Mucosa of rectum (tissue), 2 donors: ENCODE measurements around the gene RPS14.

Experiments used
- H3K27ac ChIP-seq, 2 donors: one replicate each; pipeline ENCODE4 v1.7.0; 2013; ENCODE audit warnings: inconsistent platforms in 2 of 2, low read depth in 2 of 2, low read length in 2 of 2
- H3K27me3 ChIP-seq, 2 donors: one replicate each; pipeline ENCODE4 v1.7.0; 2013; ENCODE audit warnings: low read length in 2 of 2; ENCODE audit not compliant: control insufficient read depth in 2 of 2, insufficient read depth in 2 of 2
- H3K36me3 ChIP-seq, 2 donors: one replicate each; pipeline ENCODE4 v1.7.0; 2013; ENCODE audit warnings: low read length in 2 of 2; ENCODE audit not compliant: control insufficient read depth in 2 of 2, insufficient read depth in 2 of 2
- H3K4me1 ChIP-seq, 2 donors: one replicate each; pipeline ENCODE4 v1.7.0; 2013; ENCODE audit warnings: low read length in 2 of 2, mild to moderate bottlenecking in 1 of 2; ENCODE audit not compliant: control insufficient read depth in 2 of 2, insufficient read depth in 2 of 2
- H3K4me3 ChIP-seq, 2 donors: one replicate each; pipeline ENCODE4 v1.7.0; 2013; ENCODE audit warnings: low read length in 2 of 2
- H3K9ac ChIP-seq, 2 donors: one replicate each; pipeline ENCODE4 v1.7.0; 2013; ENCODE audit warnings: low read length in 2 of 2, low read depth in 1 of 2, mild to moderate bottlenecking in 1 of 2
- H3K9me3 ChIP-seq, 2 donors: one replicate each; pipeline ENCODE4 v1.7.0; 2013; ENCODE audit warnings: low read length in 2 of 2; ENCODE audit not compliant: control insufficient read depth in 2 of 2
- donor health status: healthy.
- donor health status: Normal muscosa, but diverticular disease.

The RPS14 gene

GRCh38 chr5:150447188-150447587, 2.4 kb downstream of the RPS14 start:
- Histone ChIP-seq H3K9ac (no peak overlapping the region), H3K9me3 (no peaks in the 10 kb centered on the region), H3K4me1 (peaks cover 16% of the 10 kb centered on the region in 2 donors), H3K4me3 (no peak overlapping the region), H3K27ac (no peak overlapping the region), H3K36me3 (peaks cover 41 to 53% of the 10 kb centered on the region in 2 donors), H3K27me3 (no peaks in the 10 kb centered on the region)

- Histone ChIP-seq H3K27ac (no peak overlapping the region), H3K4me1 (peaks cover 16% of the 10 kb centered on the region in 2 donors), H3K9me3 (no peaks in the 10 kb centered on the region), H3K36me3 (peaks cover 41 to 54% of the 10 kb centered on the region in 2 donors), H3K27me3 (no peaks in the 10 kb centered on the region), H3K9ac (no peak overlapping the region), H3K4me3 (no peak overlapping the region)
Observed at GRCh38 chr5:150446583-150446982, 3.0 kb downstream of the RPS14 start.

DNA sequence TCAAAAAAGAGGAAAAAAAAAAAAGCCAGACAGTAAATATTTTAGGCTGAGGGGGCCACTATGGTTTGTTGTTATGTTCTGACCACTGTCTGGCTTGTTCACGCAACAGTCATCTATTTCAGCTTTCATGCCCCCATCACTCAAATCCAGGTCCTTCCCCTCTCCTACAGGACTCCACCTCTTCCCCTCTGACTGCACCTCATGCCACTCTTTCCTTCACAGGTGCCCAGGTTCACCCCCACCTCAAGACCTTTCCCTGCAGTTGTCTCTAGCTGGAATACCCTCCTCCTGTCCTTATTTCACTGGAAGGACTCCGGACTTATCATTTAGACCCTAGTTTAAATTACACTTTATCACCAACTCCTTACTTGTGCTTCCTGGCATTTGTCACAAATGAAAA, 3.5 kb downstream of the RPS14 start:
- H3K4me3 ChIP-seq = no peak overlapping the region
- no peak overlapping the region for H3K9ac ChIP-seq
- H3K4me1 ChIP-seq = peaks cover 16% of the 10 kb centered on the region in 2 donors
- H3K27ac ChIP-seq = no peak overlapping the region
- H3K27me3 ChIP-seq = no peaks in the 10 kb centered on the region
- H3K36me3 ChIP-seq = peaks cover 41 to 54% of the 10 kb centered on the region in 2 donors
- no peaks in the 10 kb centered on the region for H3K9me3 ChIP-seq

DNA sequence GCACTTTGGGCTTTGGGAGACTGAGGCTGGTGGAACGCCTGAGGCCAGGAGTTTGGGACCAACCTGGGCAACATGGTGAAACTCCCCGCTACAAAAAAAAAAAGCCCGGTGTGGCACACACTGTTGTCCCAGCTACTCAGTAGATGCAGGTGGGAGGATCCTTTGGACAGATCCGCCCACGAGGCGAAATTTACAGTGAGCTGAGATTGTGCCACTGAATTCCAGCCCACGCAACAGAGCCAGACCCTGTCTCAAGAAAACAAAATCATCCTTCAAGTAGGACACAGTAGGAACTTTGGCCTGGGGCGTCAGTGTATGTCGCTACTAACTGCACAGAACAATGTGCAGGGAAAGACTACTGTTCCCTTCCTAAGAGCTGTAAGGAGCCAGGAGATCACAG, 4.8 kb downstream of the RPS14 start:
- H3K27me3 ChIP-seq = no peaks in the 10 kb centered on the region
- peaks cover 16% of the 10 kb centered on the region in 2 donors for H3K4me1 ChIP-seq
- no peaks in the 10 kb centered on the region for H3K9me3 ChIP-seq
- no peak overlapping the region for H3K9ac ChIP-seq
- peaks cover 41 to 57% of the 10 kb centered on the region in 2 donors for H3K36me3 ChIP-seq
- no peak overlapping the region for H3K27ac ChIP-seq
- no peak overlapping the region for H3K4me3 ChIP-seq

DNA sequence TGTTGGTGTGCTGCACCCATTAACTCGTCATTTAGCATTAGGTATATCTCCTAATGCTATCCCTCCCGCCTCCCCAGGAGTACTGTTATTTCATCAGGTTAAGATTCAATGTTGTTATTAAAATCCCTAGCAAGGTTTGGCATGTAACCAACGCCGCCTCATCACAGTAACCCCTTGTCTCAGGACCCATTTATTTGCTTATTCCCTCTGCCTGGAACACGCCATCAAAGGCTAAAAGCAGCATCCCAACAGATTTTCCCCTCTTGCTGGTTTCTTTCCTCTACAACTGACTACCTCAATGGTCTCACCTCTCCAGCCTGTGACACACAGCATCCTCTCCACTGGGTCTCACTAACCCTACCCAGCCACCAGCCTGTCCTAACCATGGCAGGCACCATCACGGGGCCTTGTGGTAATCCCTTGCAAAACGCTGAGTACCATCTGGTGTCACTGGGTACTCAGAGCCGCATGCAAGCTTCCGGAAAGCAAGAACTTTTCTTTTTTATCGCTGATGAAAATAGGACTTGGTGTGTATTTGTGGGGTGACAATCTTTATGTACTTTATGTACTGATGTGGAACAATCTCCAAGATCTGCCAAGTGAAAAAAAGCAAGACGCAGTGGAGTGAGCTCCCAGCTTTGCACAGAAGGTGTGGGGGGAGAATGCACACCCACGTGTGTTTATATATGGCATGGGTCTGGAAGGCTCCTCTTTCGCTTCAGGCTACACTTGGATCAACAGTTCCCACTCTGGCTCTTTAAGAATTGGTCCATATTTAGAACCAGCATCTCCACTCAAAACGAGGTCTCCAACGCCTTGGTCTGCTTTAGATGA, 6.1 kb downstream of the RPS14 start:
- Histone ChIP-seq H3K27ac (no peak overlapping the region), H3K4me1 (peaks cover 8 to 11% of the 10 kb centered on the region in 2 donors), H3K9me3 (no peaks in the 10 kb centered on the region), H3K9ac (no peak overlapping the region), H3K27me3 (no peaks in the 10 kb centered on the region), H3K36me3 (peaks cover 41 to 57% of the 10 kb centered on the region in 2 donors), H3K4me3 (no peak overlapping the region)

DNA sequence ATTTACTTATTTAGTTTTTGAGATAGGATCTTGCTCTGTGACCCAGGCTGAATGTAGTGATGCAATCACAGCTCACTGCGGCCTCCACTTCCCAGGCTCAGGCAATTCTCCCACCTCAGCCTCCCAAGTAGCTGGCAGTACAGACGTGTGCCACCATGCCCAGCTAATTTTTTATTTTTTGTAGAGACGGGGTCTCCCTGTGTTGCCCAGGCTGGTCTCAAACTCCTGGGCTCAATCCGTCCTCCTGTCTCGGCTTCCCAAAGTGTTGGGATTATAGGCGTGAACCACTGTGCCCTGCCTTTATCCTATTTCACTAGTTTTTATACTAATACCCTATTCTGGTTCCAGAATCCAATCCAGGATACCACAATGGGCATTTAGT, 6.8 kb downstream of the RPS14 start:
- no peaks in the 10 kb centered on the region for H3K27me3 ChIP-seq
- H3K9ac ChIP-seq = no peak overlapping the region
- peaks cover 41 to 53% of the 10 kb centered on the region in 2 donors for H3K36me3 ChIP-seq
- no peak overlapping the region for H3K4me3 ChIP-seq
- H3K9me3 ChIP-seq = no peaks in the 10 kb centered on the region
- peaks cover under 1 to 4% of the 10 kb centered on the region in 2 donors for H3K4me1 ChIP-seq
- H3K27ac ChIP-seq = no peak overlapping the region

GRCh38 chr5:150441813-150442698, 7.5 kb downstream of the RPS14 start:
- Histone ChIP-seq H3K27me3 (no peaks in the 10 kb centered on the region), H3K9me3 (no peaks in the 10 kb centered on the region), H3K4me1 (no peaks in the 10 kb centered on the region), H3K9ac (no peak overlapping the region), H3K27ac (no peak overlapping the region), H3K4me3 (no peak overlapping the region), H3K36me3 (peaks cover 36 to 47% of the 10 kb centered on the region in 2 donors)

GRCh38 chr5:150440948-150441812, 8.4 kb downstream of the RPS14 start:
- Histone ChIP-seq H3K9me3 (no peaks in the 10 kb centered on the region), H3K4me3 (no peak overlapping the region), H3K9ac (no peak overlapping the region), H3K27ac (no peak overlapping the region), H3K27me3 (no peaks in the 10 kb centered on the region), H3K36me3 (peaks cover 27 to 38% of the 10 kb centered on the region in 2 donors), H3K4me1 (peaks cover 0 to 1% of the 10 kb centered on the region in 2 donors)

- Histone ChIP-seq H3K9ac (no peak overlapping the region), H3K27ac (no peak overlapping the region), H3K4me3 (no peak overlapping the region), H3K9me3 (no peaks in the 10 kb centered on the region), H3K27me3 (no peaks in the 10 kb centered on the region), H3K4me1 (peaks cover 0 to 2% of the 10 kb centered on the region in 2 donors), H3K36me3 (peaks cover 9 to 17% of the 10 kb centered on the region in 2 donors)
Observed at GRCh38 chr5:150438873-150439546, 10.5 kb downstream of the RPS14 start.
